Measurements from ENCODE around the gene IL31RA. TPM values are rescaled to one million over a fixed set of nuclear protein-coding genes. Genes with fewer than 3 reads are reported as not detected.
A peak's percentile ranks its signal among the peaks of the same experiment; 100 is the strongest.

The IL31RA gene
- total RNA-seq, 3 donors from 2014 or later: not detected

DNA sequence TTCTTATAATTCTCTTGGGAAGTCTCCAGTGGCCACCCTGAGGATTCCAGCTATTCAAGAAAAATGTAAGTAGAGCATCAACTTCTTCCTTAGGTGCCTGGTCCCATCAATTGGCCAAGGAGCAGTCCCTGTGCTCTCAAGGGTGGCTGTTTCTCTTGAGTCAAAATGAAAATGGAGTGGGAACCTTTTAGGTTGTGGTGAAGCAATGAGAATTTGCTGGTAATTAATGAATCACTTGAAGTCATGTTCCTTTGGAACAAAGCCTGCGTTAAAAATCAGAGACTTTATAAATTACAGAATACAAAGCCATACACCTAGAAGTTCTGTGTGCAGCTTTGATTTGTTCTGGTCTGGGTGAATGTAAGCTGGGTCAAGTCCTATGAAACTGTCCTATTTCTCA is 48.9 kb downstream of the IL31RA start:
- H3K36me3 Mint-ChIP-seq (ENCODE audit: insufficient read depth): no peaks in the 10 kb centered on the region
- H3K27me3 Mint-ChIP-seq (ENCODE audit: low read depth): peaks cover 4% of the 10 kb centered on the region
- H3K4me1 Mint-ChIP-seq (ENCODE audit: low read depth): peaks cover 26% of the 10 kb centered on the region
- no peak for DNase-seq
- no peak for ATAC-seq
- no peak overlapping the region for H3K4me3 Mint-ChIP-seq
- H3K9me3 Mint-ChIP-seq: no peaks in the 10 kb centered on the region

DNA sequence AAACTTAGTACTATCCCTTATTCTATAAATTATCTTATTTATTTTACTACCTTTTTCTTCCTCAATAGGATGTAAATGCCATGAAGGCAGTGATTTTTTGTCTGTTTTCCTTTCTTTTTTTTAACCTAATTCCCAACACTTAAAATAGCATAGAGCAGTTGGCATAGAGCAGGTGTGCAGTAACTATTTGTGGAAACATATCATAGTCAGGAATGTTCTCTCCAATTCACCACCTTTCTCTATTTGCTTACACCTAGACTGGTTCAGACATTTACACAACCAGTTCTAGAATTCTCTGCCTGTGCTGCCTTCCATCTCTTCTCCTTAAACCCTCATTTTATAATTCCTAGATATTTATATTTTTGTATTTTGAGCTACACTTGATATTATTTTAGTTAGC is 49.6 kb downstream of the IL31RA start:
- peaks cover 29% of the 10 kb centered on the region for H3K4me1 Mint-ChIP-seq (ENCODE audit: low read depth)

DNA sequence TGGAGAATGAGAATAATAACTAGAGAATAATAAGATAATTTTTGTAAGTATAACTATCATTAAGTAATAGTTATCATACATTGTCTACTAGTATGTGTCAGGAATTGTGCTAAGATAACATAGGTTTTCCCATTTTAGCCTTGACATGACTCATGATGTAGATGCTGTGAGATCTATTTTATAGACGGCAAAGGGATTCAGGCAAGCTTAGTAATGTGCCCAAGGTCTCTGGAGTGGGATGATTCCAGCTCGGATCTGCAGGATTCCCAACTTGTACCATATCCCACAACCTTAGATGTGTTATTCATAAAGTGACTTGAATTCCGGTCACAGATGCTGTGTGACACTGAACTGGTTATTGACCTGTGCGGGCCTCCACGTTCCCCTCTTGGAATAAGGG is 51.5 kb downstream of the IL31RA start:
- Mint-ChIP-seq H3K4me1 (ENCODE audit: low read depth) (peaks cover 26% of the 10 kb centered on the region), H3K27me3 (ENCODE audit: low read depth) (peaks cover 2% of the 10 kb centered on the region), H3K9me3 (no peaks in the 10 kb centered on the region), H3K4me3 (no peak overlapping the region), H3K36me3 (ENCODE audit: insufficient read depth) (no peaks in the 10 kb centered on the region)
- ATAC-seq (no peak), DNase-seq (no peak)

More for the DNA sequence above, 49.6 kb downstream of the IL31RA start:
- DNase-seq (no peak), ATAC-seq (no peak)
- H3K36me3 Mint-ChIP-seq (ENCODE audit: insufficient read depth): no peaks in the 10 kb centered on the region
- H3K4me3 Mint-ChIP-seq: no peak overlapping the region
- H3K9me3 Mint-ChIP-seq: no peaks in the 10 kb centered on the region
- H3K27me3 Mint-ChIP-seq (ENCODE audit: low read depth): peaks cover 4% of the 10 kb centered on the region

DNA sequence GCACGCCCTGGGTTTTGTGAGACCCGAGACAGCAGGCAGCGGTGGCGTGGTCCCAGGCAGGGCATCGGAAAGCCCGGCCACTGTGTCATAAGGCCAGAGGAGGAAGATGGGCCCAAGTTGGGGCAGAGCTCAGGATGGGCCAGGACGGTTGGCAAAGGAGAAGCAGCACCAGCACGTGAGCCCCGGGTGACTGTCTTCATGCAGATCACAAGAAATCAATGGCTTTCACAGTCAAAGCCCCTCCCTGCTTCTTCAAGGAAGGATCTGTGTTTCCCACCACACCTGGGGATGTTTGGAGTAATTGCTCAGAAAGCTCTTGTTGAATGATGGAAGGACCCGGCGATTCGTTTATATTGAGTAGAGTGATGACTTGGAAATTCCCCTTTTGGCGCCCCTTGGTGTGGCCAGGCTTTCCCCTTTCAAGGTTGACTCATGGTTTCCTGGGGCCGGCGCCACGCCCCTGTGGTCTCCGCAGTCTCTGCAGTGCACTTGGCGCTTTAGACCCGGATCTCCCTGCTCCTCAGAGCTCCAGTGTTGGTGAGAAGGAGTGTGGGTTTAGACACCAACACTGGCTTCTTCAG is 52.1 kb downstream of the IL31RA start:
- peaks cover 2% of the 10 kb centered on the region for H3K27me3 Mint-ChIP-seq (ENCODE audit: low read depth)
- DNase-seq: peak; percentile 47
- H3K4me3 Mint-ChIP-seq: no peak overlapping the region
- H3K36me3 Mint-ChIP-seq (ENCODE audit: insufficient read depth): no peaks in the 10 kb centered on the region
- peaks cover 24% of the 10 kb centered on the region for H3K4me1 Mint-ChIP-seq (ENCODE audit: low read depth)
- no peaks in the 10 kb centered on the region for H3K9me3 Mint-ChIP-seq
- peak; percentile 90 for ATAC-seq

DNA sequence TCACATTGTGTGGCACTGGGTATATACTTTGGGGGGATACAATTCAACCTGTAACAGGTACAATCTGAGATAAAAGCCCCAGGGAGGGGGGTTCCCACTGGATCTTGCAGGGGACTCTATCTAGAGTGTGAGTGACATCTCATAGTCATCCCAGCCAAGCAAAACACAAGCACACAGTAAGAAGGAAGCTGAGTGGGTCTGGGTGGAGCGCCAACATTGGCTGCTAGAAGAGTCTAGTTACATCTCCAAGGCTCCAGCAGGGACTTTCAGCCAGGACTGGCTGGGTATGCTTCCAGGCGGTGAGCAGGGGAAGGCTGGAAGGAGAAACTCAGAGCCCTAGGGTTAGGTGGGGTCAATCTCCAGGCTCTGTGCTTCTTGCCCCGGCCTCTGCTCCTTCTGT is 53.0 kb downstream of the IL31RA start:
- Mint-ChIP-seq H3K9me3 (no peaks in the 10 kb centered on the region), H3K27me3 (ENCODE audit: low read depth) (peaks cover 2% of the 10 kb centered on the region), H3K4me3 (no peak overlapping the region), H3K4me1 (ENCODE audit: low read depth) (peaks cover 24% of the 10 kb centered on the region), H3K36me3 (ENCODE audit: insufficient read depth) (no peaks in the 10 kb centered on the region)
- ATAC-seq (no peak), DNase-seq (no peak)

DNA sequence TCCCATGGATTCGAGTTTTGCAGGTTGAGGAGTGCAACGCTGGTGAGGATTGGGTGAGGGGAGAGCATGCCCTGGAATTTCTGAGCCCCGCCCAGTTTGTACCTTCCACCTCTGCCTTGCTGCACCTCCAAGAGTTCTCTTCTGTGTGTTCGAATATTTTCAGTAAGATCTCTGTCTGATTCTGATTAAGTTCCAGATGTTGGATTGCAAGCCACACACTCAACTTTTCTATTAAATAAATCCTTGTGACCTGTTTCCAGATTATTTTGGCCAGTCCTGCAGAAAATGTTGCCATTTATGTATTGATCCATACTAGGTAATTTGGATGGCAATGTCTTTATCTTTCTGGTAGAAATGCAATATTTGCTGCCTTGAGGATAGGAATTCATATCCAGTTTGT is 54.1 kb downstream of the IL31RA start:
- Mint-ChIP-seq H3K9me3 (no peaks in the 10 kb centered on the region), H3K27me3 (ENCODE audit: low read depth) (peaks cover 2% of the 10 kb centered on the region), H3K4me3 (no peak overlapping the region), H3K4me1 (ENCODE audit: low read depth) (peaks cover 22% of the 10 kb centered on the region), H3K36me3 (ENCODE audit: insufficient read depth) (no peaks in the 10 kb centered on the region)
- DNase-seq: no peak
- no peak for ATAC-seq

DNA sequence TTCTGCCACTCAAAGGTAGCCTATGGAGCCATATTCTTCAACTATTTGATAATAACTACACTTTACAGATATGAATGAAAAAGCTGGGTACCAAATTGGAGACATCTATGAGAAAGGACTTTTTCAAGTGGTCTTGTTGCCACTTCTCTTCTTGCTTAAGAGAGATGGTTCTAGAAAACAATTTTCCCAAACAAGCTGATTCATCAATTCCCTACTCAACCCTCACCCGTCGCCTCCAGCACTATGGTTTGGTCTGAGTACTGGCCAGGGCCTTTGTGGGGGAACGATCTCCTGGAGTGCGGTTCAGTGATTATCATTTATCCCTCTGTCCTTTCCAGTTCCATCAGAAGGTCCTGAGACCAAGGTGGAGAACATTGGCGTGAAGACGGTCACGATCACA is 56.8 kb downstream of the IL31RA start:
- H3K4me3 Mint-ChIP-seq: no peak overlapping the region
- ATAC-seq: no peak
- peaks cover 17% of the 10 kb centered on the region for H3K4me1 Mint-ChIP-seq (ENCODE audit: low read depth)
- no peak for DNase-seq
- H3K27me3 Mint-ChIP-seq (ENCODE audit: low read depth): no peaks in the 10 kb centered on the region
- no peaks in the 10 kb centered on the region for H3K36me3 Mint-ChIP-seq (ENCODE audit: insufficient read depth)
- no peaks in the 10 kb centered on the region for H3K9me3 Mint-ChIP-seq

DNA sequence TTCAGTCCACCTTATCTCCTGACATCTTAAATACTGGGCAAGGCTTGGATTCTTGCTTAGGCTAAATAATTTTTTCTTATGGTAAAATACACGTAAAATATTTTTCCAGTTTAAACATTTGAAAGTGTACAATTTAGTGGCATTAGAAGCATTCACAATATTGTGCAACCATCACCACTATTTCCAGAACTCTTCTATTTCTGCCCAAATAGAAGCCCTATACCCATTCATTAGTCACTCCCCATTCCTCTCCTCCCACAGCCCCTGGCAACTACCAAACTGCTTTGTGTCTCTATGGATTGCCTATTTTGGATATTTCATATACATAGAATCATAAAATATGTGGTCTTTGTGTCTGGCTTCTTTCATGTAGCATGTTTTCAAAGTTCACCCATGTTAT is 57.6 kb downstream of the IL31RA start:
- peaks cover 9% of the 10 kb centered on the region for H3K4me1 Mint-ChIP-seq (ENCODE audit: low read depth)

DNA sequence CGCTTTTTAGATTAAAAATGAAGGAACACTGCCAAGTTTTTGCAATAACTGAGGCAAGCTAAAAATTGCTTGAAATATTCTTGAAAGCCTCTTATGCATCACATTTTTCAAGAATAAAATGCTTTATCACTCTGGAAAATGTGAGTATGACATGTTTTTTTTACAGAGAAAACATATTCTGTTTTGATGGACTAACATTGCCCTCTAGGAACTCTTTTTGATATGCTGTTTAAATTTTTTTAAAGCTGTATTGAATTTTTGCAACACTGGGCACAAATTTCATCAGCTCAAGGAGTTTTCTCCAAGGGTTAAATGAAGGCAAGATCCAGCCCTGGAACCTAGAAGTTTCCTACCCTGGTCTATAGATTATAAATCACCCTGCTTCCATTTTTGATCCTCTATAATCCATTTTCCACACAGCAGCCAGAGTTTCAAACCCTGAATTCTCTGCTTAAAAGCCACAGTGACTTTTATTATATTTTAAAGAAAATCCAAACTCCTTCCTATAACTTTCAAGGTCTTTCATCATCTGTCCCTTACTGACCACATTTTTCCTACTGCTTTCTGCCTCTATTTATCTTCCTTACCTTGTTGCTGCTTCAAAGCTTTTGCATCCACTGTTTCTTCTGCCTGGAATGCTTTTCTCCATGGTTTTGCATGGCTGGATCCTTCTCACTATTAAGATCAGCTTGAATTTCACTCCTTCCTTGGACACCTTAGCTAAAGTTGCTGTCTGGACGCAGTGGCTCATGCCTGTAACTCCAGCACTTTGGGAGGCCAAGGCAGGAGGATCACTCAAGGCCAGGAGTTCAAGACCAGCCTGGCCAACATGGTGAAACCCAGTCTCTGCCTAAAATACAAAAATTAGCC is 60.9 kb downstream of the IL31RA start:
- Mint-ChIP-seq H3K27me3 (ENCODE audit: low read depth) (no peaks in the 10 kb centered on the region), H3K36me3 (ENCODE audit: insufficient read depth) (no peaks in the 10 kb centered on the region), H3K4me1 (ENCODE audit: low read depth) (no peaks in the 10 kb centered on the region), H3K9me3 (no peaks in the 10 kb centered on the region), H3K4me3 (no peak overlapping the region)
- no peak for DNase-seq
- ATAC-seq: no peak

More for the DNA sequence above, 57.6 kb downstream of the IL31RA start:
- DNase-seq (no peak), ATAC-seq (no peak)
- Mint-ChIP-seq H3K4me3 (no peak overlapping the region), H3K27me3 (ENCODE audit: low read depth) (no peaks in the 10 kb centered on the region), H3K9me3 (no peaks in the 10 kb centered on the region), H3K36me3 (ENCODE audit: insufficient read depth) (no peaks in the 10 kb centered on the region)

DNA sequence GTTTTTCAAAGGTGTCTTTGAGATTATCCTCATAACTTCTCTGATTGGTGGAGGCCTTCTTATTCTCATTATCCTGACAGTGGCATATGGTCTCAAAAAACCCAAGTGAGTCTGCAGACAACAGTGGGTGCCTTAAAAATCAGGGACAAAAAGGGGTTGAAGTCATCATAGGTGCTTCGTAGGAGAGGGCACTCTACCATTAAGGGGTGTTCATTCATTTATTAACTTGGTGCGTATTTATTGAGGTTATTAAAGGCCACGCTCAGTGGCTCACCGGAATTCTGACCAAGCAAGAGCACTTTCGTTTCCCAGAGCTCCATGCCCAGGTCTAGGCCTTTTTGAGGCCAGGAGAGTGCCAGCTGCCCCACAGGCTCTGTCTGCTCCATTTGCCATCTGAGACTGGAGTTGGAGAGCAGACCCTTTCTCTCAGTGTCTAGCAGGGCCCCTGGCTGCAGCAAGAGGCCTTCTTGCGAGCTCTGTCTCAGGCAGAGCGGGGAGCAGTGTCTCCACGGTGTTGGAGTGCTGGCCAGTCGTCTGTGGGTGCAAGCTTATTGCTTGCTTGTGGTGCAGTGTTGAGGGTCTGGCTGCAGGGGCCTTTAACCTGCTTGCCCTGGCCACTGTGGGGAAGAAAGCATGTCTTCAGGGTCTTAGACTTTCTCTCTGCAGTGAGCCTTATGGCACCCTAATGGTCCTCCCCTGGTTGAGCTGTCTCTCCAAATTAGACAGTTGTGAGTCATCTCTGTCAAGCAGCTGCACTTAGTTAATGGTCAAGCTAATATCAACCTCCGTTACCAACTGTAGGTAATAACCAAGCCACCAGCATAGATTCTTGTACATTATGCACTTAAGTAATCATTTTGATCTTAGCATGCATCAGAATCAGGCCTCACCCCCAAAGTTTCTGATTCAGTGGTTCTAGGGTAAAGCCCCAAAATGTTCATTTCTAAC is 62.6 kb downstream of the IL31RA start:
- ATAC-seq (no peak), DNase-seq (no peak)
- no peaks in the 10 kb centered on the region for H3K27me3 Mint-ChIP-seq (ENCODE audit: low read depth)
- no peaks in the 10 kb centered on the region for H3K36me3 Mint-ChIP-seq (ENCODE audit: insufficient read depth)
- no peak overlapping the region for H3K4me3 Mint-ChIP-seq
- no peaks in the 10 kb centered on the region for H3K4me1 Mint-ChIP-seq (ENCODE audit: low read depth)
- no peaks in the 10 kb centered on the region for H3K9me3 Mint-ChIP-seq

DNA sequence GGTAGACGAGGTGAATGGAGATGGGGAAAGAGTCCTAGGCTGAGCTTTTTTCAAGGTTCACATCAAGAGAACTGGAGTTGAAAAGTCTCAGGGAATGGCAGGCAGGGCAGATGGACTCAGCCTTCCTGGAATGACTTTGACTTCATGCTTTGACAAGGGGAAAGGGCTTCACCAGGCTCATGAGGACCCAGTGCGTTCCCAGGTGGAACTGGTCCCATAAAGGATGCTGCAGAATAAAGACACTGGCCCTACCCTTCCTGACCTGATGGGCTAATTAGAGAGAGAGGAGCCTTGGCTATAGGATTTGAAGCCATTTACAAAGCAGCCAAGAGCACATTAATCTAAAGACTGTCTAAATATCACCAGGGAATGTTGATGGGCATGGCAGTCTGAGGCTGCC is 63.8 kb downstream of the IL31RA start:
- no peak for DNase-seq
- no peak for ATAC-seq

DNA sequence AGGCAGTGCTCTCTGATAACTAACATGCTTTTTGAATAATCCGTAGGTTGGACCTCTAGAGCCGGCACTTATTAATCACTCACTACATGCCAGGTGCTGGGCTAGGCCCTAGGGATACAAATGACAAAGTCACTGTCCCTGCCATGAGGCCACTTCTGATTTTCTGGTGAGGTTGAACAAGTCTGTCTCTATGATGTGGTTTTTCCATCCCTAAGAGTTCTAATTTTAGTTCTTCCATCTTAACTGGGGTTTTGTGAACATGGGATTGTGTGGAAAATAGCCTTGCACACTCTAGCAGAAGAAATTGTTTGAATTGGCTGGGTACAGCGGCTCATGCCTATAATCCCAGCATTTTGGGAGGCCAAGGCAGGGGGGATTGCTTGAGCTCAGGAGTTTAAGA is 64.6 kb downstream of the IL31RA start:
- H3K4me3 Mint-ChIP-seq: no peak overlapping the region
- ATAC-seq: no peak
- H3K27me3 Mint-ChIP-seq (ENCODE audit: low read depth): no peaks in the 10 kb centered on the region
- H3K9me3 Mint-ChIP-seq: no peaks in the 10 kb centered on the region
- H3K4me1 Mint-ChIP-seq (ENCODE audit: low read depth): peaks cover 8% of the 10 kb centered on the region
- DNase-seq: no peak
- no peaks in the 10 kb centered on the region for H3K36me3 Mint-ChIP-seq (ENCODE audit: insufficient read depth)

More for the DNA sequence above, 63.8 kb downstream of the IL31RA start:
- no peaks in the 10 kb centered on the region for H3K36me3 Mint-ChIP-seq (ENCODE audit: insufficient read depth)
- H3K4me3 Mint-ChIP-seq: no peak overlapping the region
- peaks cover 8% of the 10 kb centered on the region for H3K4me1 Mint-ChIP-seq (ENCODE audit: low read depth)
- no peaks in the 10 kb centered on the region for H3K9me3 Mint-ChIP-seq
- no peaks in the 10 kb centered on the region for H3K27me3 Mint-ChIP-seq (ENCODE audit: low read depth)

DNA sequence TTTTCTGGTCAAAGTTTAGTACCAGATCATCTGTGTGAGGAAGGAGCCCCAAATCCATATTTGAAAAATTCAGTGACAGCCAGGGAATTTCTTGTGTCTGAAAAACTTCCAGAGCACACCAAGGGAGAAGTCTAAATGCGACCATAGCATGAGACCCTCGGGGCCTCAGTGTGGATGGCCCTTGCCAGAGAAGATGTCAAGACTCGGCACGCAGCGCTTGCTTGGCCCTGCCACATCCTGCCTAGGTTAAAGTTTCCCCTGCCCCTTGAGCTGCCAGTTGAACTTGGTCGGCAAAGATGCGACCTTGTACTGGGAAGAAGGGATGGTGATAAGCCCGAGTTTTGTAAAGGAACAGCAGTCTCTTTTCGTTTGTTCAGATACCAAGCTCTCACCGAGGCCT is 65.8 kb downstream of the IL31RA start:
- DNase-seq (no peak), ATAC-seq (no peak)
- no peaks in the 10 kb centered on the region for H3K27me3 Mint-ChIP-seq (ENCODE audit: low read depth)
- no peak overlapping the region for H3K4me3 Mint-ChIP-seq
- peaks cover 8% of the 10 kb centered on the region for H3K4me1 Mint-ChIP-seq (ENCODE audit: low read depth)
- no peaks in the 10 kb centered on the region for H3K9me3 Mint-ChIP-seq
- H3K36me3 Mint-ChIP-seq (ENCODE audit: insufficient read depth): no peaks in the 10 kb centered on the region

DNA sequence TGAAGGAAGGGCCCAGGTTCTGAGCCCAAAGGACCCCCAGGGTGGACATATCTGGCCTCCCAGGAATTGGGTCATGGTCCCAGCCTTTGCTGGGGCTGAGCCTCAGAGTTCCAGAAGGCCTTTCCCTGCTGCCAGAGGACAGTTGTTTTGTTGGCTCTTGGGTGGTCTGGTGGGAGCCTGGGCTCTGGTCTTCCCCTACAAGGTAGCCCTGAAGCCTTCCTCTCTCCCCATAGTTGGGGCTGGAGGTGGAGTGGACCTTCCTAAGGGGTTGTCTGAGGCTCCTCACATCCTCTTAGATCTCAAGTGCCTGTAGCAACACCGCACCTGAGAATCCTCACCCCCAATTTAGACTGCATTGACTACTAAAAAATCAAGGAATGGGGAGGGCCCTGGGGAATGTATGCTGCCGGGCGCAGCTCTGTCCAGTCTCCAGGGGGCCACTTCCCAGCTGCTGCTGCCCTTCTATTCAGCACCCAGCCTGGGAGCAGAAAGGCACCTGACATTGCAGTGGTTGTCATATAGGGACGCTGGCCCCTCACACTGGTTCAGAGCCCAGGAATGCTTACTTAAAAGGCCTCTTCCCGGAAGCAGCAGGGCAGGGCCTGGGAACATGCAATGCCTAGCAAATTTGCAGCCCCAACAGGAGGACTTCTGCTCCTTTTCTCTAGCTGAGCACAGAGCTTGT is 66.4 kb downstream of the IL31RA start:
- no peaks in the 10 kb centered on the region for H3K36me3 Mint-ChIP-seq (ENCODE audit: insufficient read depth)

More for the DNA sequence above, 66.4 kb downstream of the IL31RA start:
- no peak overlapping the region for H3K4me3 Mint-ChIP-seq
- no peak for DNase-seq
- H3K27me3 Mint-ChIP-seq (ENCODE audit: low read depth): no peaks in the 10 kb centered on the region
- no peak for ATAC-seq
- H3K9me3 Mint-ChIP-seq: no peaks in the 10 kb centered on the region
- H3K4me1 Mint-ChIP-seq (ENCODE audit: low read depth): peaks cover 8% of the 10 kb centered on the region
